Gastrocnemius medialis (tissue), 4 donors: ENCODE results near the gene BMP7. TPM values are rescaled to one million over a fixed set of nuclear protein-coding genes. Genes with fewer than 3 reads are reported as not detected.
"Not testable (repeated sequence)": the region's sequence is repeated elsewhere in the genome, so short reads cannot be mapped to it uniquely, and the experiment has no call there.

ENCODE experiments used
- ATAC-seq, 2 donors: fragments of 150-250 bp; one replicate each; pipeline ENCODE4 v1.9.1; 2016
- DNase-seq, 2 donors: peaks; one replicate each; pipeline ENCODE4 v3.0.0-alpha.2; 2019
- H3K27ac ChIP-seq, 4 donors: fragments of 200-600 bp; sonication (generic); 1 replicate in 1 of 4; 2 replicates in 3 of 4; pipeline ENCODE4 v1.5.1; 2016 to 2018; ENCODE audit warnings: mild to moderate bottlenecking in 2 of 4, moderate library complexity in 1 of 4
- H3K27me3 ChIP-seq, 3 donors: fragments of 200-600 bp; sonication (generic) in 2 of 3; 1 replicate in 1 of 3; 2 replicates in 2 of 3; pipeline versions ENCODE4 v1.5.1 to v1.6.0; 2016 to 2019; ENCODE audit warnings: mild to moderate bottlenecking in 1 of 3, moderate library complexity in 1 of 3
- H3K36me3 ChIP-seq, 2 donors: fragments of 200-600 bp; sonication (generic) in 1 of 2; one replicate each; pipeline ENCODE4 v1.5.1; 2017 to 2018
- H3K4me1 ChIP-seq, 2 donors: fragments of 200-600 bp; sonication (generic) in 1 of 2; one replicate each; pipeline ENCODE4 v1.5.1; 2016 to 2017; ENCODE audit warnings: mild to moderate bottlenecking in 2 of 2
- H3K4me3 ChIP-seq, 4 donors: fragments of 200-600 bp; sonication (generic) in 3 of 4; 1 replicate in 1 of 4; 2 replicates in 3 of 4; pipeline ENCODE4 v1.5.1; 2016 to 2019; ENCODE audit warnings: mild to moderate bottlenecking in 2 of 4
- H3K9me3 ChIP-seq, 3 donors: fragments of 200-600 bp; sonication (generic) in 2 of 3; 1 replicate in 1 of 3; 2 replicates in 2 of 3; pipeline ENCODE4 v1.5.1; 2016 to 2019
- CTCF ChIP-seq, 5 experiments: fragments of 450-650 bp in 3 of 5; fragments of 200-600 bp in 2 of 5; sonication (generic) in 2 of 5; IDR thresholded peaks in 4 of 5; conservative IDR thresholded peaks in 1 of 5; 1 replicate in 4 of 5; 2 replicates in 1 of 5; pipeline ENCODE4 v1.5.1; 2016 to 2019; ENCODE audit warnings: antibody characterized with exemption in 5 of 5, mild to moderate bottlenecking in 3 of 5, moderate library complexity in 3 of 5
- POLR2A ChIP-seq, 2 donors: fragments of 450-650 bp; IDR thresholded peaks; one replicate each; pipeline ENCODE4 v1.6.1; 2017; ENCODE audit warnings: antibody characterized with exemption in 2 of 2, mild to moderate bottlenecking in 2 of 2, moderate library complexity in 2 of 2
- in situ Hi-C, 4 donors: fragments of 200-750 bp; cut with MboI; loops; one replicate each; pipeline versions ENCODE4 v1.15.0 to v1.8.0; 2017; ENCODE audit warnings: low sequenced_read_pairs in 4 of 4
- intact Hi-C: fragments of 100-400 bp; cut with DNase I; formaldehyde crosslinking; loops from one replicate; pipeline ENCODE4 v1.15.1; 2023; ENCODE audit warnings: low total_unique reads
- total RNA-seq, 4 donors: library from RNA; depleted of rRNA; stranded (reverse); fragments of >200 nt; gene quantifications; one replicate each; pipeline versions ENCODE4 v1.1.0 to v1.2.3, GENCODE V29; 2016

The BMP7 gene
- total RNA-seq, 4 donors from 2014 or later, result 0.52 TPM; not detected in 3

DNA sequence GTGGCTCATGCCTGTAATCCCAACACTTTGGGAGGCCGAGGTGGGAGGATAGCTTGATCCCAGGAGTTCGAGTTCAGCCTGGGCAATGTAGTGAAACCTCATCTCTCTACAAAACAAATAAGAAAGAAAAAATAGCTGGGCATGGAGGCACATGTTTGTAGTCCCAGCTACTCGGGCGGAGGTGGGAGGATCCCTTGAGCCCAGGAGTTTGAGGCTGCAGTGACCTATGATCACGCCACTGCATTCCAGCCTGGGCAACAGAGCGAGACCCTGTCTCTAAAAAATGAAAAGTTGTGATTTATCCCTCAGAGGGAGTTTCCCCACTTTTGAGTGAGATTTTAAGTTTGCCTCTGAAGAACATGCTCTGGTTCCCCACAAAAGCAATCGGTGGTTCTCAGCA, 17.4 kb upstream of the BMP7 start:
- H3K27me3 ChIP-seq, result peaks cover 0 to 21% (median 4%) of the 10 kb centered on the region in 3 donors

GRCh38 chr20:57282670-57283361, 16.4 kb upstream of the BMP7 start:
- H3K4me3 ChIP-seq, result no peak overlapping the region
- H3K36me3 ChIP-seq, result no peaks in the 10 kb centered on the region
- in situ Hi-C loops (no loop called here), intact Hi-C loops (no loop called here)
- H3K4me1 ChIP-seq, result no peaks in the 10 kb centered on the region
- no peak for TF ChIP-seq POLR2A (IDR thresholded peaks at IDR 0.05)
- TF ChIP-seq CTCF (IDR thresholded peaks at IDR 0.05 in 4 of 5, conservative IDR thresholded peaks at IDR 0.05 in 1 of 5), result no peak
- no peak for DNase-seq
- H3K27ac ChIP-seq, result no peak overlapping the region
- no peaks in the 10 kb centered on the region for H3K9me3 ChIP-seq
- no peak for ATAC-seq
- peaks cover 0 to 16% (median 0%) of the 10 kb centered on the region in 3 donors for H3K27me3 ChIP-seq

More for the DNA sequence above, 17.4 kb upstream of the BMP7 start:
- ATAC-seq (no peak), DNase-seq (no peak)
- Histone ChIP-seq H3K36me3 (no peaks in the 10 kb centered on the region), H3K4me1 (no peaks in the 10 kb centered on the region), H3K9me3 (no peaks in the 10 kb centered on the region), H3K4me3 (no peak overlapping the region), H3K27ac (no peak overlapping the region)
- no peak for TF ChIP-seq CTCF (IDR thresholded peaks at IDR 0.05 in 4 of 5, conservative IDR thresholded peaks at IDR 0.05 in 1 of 5)
- TF ChIP-seq POLR2A (IDR thresholded peaks at IDR 0.05), result no peak
- in situ Hi-C loops (no loop called here), intact Hi-C loops (no loop called here)

GRCh38 chr20:57281900-57282299, 15.5 kb upstream of the BMP7 start:
- DNase-seq (no peak), ATAC-seq (no peak)
- Histone ChIP-seq H3K27ac (no peak overlapping the region), H3K9me3 (no peaks in the 10 kb centered on the region), H3K4me3 (no peak overlapping the region), H3K27me3 (peaks cover 0 to 13% (median 0%) of the 10 kb centered on the region in 3 donors), H3K4me1 (no peaks in the 10 kb centered on the region), H3K36me3 (no peaks in the 10 kb centered on the region)
- TF ChIP-seq POLR2A (IDR thresholded peaks at IDR 0.05), result no peak
- no peak for TF ChIP-seq CTCF (IDR thresholded peaks at IDR 0.05 in 4 of 5, conservative IDR thresholded peaks at IDR 0.05 in 1 of 5)
- intact Hi-C loops, result no loop called here
- in situ Hi-C loops, result no loop called here

DNA sequence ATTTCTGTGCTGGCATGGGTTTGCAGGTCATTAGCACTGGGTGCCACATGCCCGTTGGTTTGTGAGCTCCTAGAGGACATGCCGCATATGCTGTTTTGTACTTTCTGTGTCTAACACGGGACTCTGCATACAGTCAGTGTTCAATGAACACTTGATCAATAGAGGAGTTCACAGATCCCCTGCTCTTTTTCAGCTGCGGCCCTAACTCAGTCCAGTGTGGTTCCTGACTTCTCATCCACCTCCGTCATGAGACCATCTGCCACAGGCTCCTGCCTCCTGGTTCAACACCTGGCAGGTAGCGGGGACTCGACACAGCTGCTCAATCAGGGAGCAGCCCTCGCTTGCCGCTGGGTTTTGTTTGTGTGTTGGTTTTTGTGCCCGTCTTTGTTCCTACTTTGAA, 13.8 kb upstream of the BMP7 start:
- in situ Hi-C loops, result no loop called here
- Histone ChIP-seq H3K4me3 (no peak overlapping the region), H3K27ac (no peak overlapping the region), H3K9me3 (no peaks in the 10 kb centered on the region), H3K4me1 (no peaks in the 10 kb centered on the region), H3K36me3 (no peaks in the 10 kb centered on the region), H3K27me3 (peaks cover 0 to 12% (median 0%) of the 10 kb centered on the region in 3 donors)
- ATAC-seq (no peak), DNase-seq (no peak)
- no peak for TF ChIP-seq POLR2A (IDR thresholded peaks at IDR 0.05)
- no peak for TF ChIP-seq CTCF (IDR thresholded peaks at IDR 0.05 in 4 of 5, conservative IDR thresholded peaks at IDR 0.05 in 1 of 5)
- intact Hi-C loops, result no loop called here

DNA sequence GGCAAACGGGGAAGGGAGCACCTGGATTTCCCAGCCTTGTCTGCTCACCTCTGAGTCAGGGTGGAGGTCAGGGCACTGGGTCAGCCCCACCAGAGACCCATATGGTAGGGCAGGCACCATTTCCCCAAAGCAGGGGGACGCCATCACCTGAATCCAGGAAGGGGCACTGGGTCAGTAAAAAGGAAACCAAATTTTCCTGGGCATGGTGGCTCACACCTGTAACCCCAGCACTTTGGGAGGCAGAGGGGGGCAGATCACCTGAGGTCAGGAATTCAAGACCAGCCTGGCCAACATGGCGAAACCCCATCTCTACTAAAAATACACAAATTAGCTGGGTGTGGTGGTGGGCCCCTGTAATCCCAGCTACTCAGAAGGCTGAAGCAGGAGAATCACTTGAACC, 13.1 kb upstream of the BMP7 start:
- H3K27ac ChIP-seq, DNase-seq, H3K36me3 ChIP-seq, H3K4me1 ChIP-seq, ATAC-seq, intact Hi-C loops, in situ Hi-C loops, H3K9me3 ChIP-seq, H3K4me3 ChIP-seq, H3K27me3 ChIP-seq: not testable (repeated sequence)
